K562 (cell line): ENCODE measurements around the gene TCF25. TPM values are rescaled to one million over a fixed set of nuclear protein-coding genes. Genes with fewer than 3 reads are reported as not detected.
A peak's percentile ranks its signal among the peaks of the same experiment; 100 is the strongest.

ENCODE experiments used
- ATAC-seq: fragments of 200-7000 bp; cut with Tn5 transposase; 3 replicates; pipeline ENCODE4 v1.9.1; 2020; ENCODE audit warnings: moderate library complexity
- BruUV-seq: library from RNA; stranded (reverse); fragments of 400-500 nt; replicated peaks from 2 replicates; lab custom pipeline; 2021; lab: Mats Ljungman, UMichigan
- CTCF ChIA-PET: fragments of 300-600 bp; formaldehyde crosslinking; extraction: SDS; loops from one replicate; lab custom pipeline; 2021; ENCODE audit warnings: low intra/inter-chr PET ratio; lab: Yijun Ruan, JAX
- POLR2A ChIA-PET: fragments of 300-600, 350-650 bp; sonication (Branson Sonifier 250); formaldehyde crosslinking; extraction: SDS; loops from one replicate; lab custom pipeline; 2021; ENCODE audit warnings: antibody characterized with exemption, inconsistent platforms; lab: Yijun Ruan, JAX
- DNase-seq, 4 experiments: peaks; one replicate each; pipeline versions ENCODE4 v3.0.0 to v3.0.0-alpha.2; 2011 to 2018; ENCODE audit warnings: low spot score in 3 of 4, mixed read lengths in 3 of 4; ENCODE audit errors: extremely low read depth in 1 of 4
- FAIRE-seq: peaks from 2 replicates; lab custom pipeline; 2011; peaks lifted over from hg19 to GRCh38; lab: Jason Lieb, UNC
- H2AFZ ChIP-seq: 2 replicates; pipeline ENCODE4 v1.6.0; 2011; ENCODE audit warnings: low read depth, low read length, control low read depth, inconsistent platforms
- H3K27ac ChIP-seq: fragments of 200-600 bp; 3 replicates; pipeline ENCODE4 v1.8.0; 2011; ENCODE audit warnings: low read depth, mild to moderate bottlenecking, control low read depth, inconsistent platforms, low read length, moderate library complexity, mixed read lengths; ENCODE audit errors: extremely low read depth
- H3K27me3 ChIP-seq, 2 experiments: fragments of 300-600 bp in 1 of 2; 2 replicates in 1 of 2; 3 replicates in 1 of 2; pipeline versions ENCODE4 v1.6.0 to v1.8.0; 2011; ENCODE audit warnings: inconsistent platforms in 2 of 2, low read length in 2 of 2, mild to moderate bottlenecking in 1 of 2, mixed read lengths in 1 of 2, moderate library complexity in 1 of 2; ENCODE audit not compliant: control insufficient read depth in 2 of 2, insufficient read depth in 2 of 2
- H3K36me3 ChIP-seq: fragments of 300-600 bp; 3 replicates; pipeline ENCODE4 v1.8.0; 2011; ENCODE audit warnings: mild to moderate bottlenecking, low read length, inconsistent platforms; ENCODE audit not compliant: control insufficient read depth, insufficient read depth
- H3K4me1 ChIP-seq, 2 experiments: fragments of 200-600 bp in 1 of 2; replicated peaks in 1 of 2; 2 replicates in 1 of 2; 3 replicates in 1 of 2; pipeline versions ENCODE4 v1.5.1 to v1.8.0; 2011; ENCODE audit warnings: inconsistent platforms in 2 of 2, low read length in 2 of 2, mild to moderate bottlenecking in 1 of 2, mixed read lengths in 1 of 2, moderate library complexity in 1 of 2; ENCODE audit not compliant: control insufficient read depth in 2 of 2, insufficient read depth in 2 of 2
- H3K4me2 ChIP-seq: 2 replicates; pipeline ENCODE4 v1.6.1; 2011; ENCODE audit warnings: low read length, control low read depth, inconsistent platforms, mixed read lengths; ENCODE audit not compliant: insufficient read depth
- H3K4me3 ChIP-seq: fragments of 200-600 bp; sonication (generic), shearing (Covaris generic); 2 replicates; pipeline ENCODE4 v1.5.1; 2016; ENCODE audit warnings: control low read depth, inconsistent platforms
- H3K79me2 ChIP-seq: fragments of 200-600 bp; 3 replicates; pipeline ENCODE4 v1.8.0; 2011; ENCODE audit warnings: low read length, inconsistent platforms; ENCODE audit not compliant: control insufficient read depth, insufficient read depth
- H3K9ac ChIP-seq, 2 experiments: 2 replicates each; pipeline versions ENCODE4 v1.6.0 to v1.6.1; 2011; ENCODE audit warnings: low read depth in 2 of 2, low read length in 2 of 2, control low read depth in 1 of 2, inconsistent platforms in 1 of 2, mild to moderate bottlenecking in 1 of 2, mixed read lengths in 1 of 2; ENCODE audit not compliant: insufficient read depth in 1 of 2
- H3K9me1 ChIP-seq: one replicate; pipeline ENCODE4 v1.6.0; 2011; ENCODE audit warnings: inconsistent platforms, mild to moderate bottlenecking, low read length, moderate library complexity; ENCODE audit not compliant: control insufficient read depth, insufficient read depth
- H3K9me3 ChIP-seq: replicated peaks from 2 replicates; pipeline ENCODE4 v1.5.1; 2011; ENCODE audit warnings: low read depth, low read length, inconsistent platforms; ENCODE audit not compliant: control insufficient read depth, insufficient read depth
- H4K20me1 ChIP-seq: replicated peaks from 2 replicates; pipeline ENCODE4 v1.6.1; 2011; ENCODE audit warnings: low read length, inconsistent platforms, mixed read lengths; ENCODE audit not compliant: control insufficient read depth, insufficient read depth
- ELF1 ChIP-seq: fragments of 200-800 bp; sonication (Bioruptor generic); IDR thresholded peaks from 2 replicates; pipeline ENCODE4 v1.6.1; 2016; ENCODE audit warnings: missing genetic modification characterization, missing compliant biosample characterization
- POLR3A ChIP-seq: IDR thresholded peaks from 2 replicates; pipeline ENCODE4 v1.6.1; 2011; ENCODE audit warnings: borderline replicate concordance, mild to moderate bottlenecking, moderate library complexity; ENCODE audit not compliant: insufficient read length, insufficient read depth; ENCODE audit errors: extremely low read depth
- ZNF76 ChIP-seq: fragments of 250-450 bp; sonication (Bioruptor Pico); IDR thresholded peaks from 2 replicates; pipeline ENCODE4 v1.4.0; 2020; ENCODE audit warnings: mild to moderate bottlenecking, moderate library complexity, borderline replicate concordance
- ZNF77 ChIP-seq: fragments of 250-450 bp; sonication (Bioruptor Pico); IDR thresholded peaks from 2 replicates; pipeline ENCODE4 v1.5.0; 2020
- ZNF778 ChIP-seq: fragments of 450-650 bp; formaldehyde crosslinking; IDR thresholded peaks from 2 replicates; pipeline ENCODE4 v1.4.0; 2020; ENCODE audit warnings: mild to moderate bottlenecking, moderate library complexity
- WGBS: fragments of 100-300 bp; shearing (Covaris generic); methylation state at CpG from one replicate; pipeline ENCODE4 v1.1.6; 2016; ENCODE audit warnings: low coverage, mixed read lengths; ENCODE audit not compliant: insufficient coverage; ENCODE audit errors: missing lambda C conversion rate; 5-methylcytosine and 5-hydroxymethylcytosine counted together
- in situ Hi-C: fragments of 300-500 bp; cut with MboI; formaldehyde crosslinking; loops from 4 replicates; pipeline ENCODE4 v1.15.0; 2018; ENCODE audit warnings: inconsistent platforms, mixed read lengths
- intact Hi-C: fragments of 100-400 bp; cut with micrococcal nuclease; formaldehyde crosslinking; loops from 2 replicates; pipeline ENCODE4 v1.14.2; 2022
- polyA plus RNA-seq, 8 experiments: library from polyadenylated mRNA; depleted of rRNA in 4 of 8; stranded (reverse) in 5 of 8; unstranded in 3 of 8; fragments of >200 nt; fragmentation: Nextera tagmentation in 2 of 8; fragmentation: Illumina TruSeq in 1 of 8; extraction: Ambion mirVana in 2 of 8; extraction: Trizol in 1 of 8; gene quantifications; 2 replicates each; pipeline versions ENCODE4 v1.2.1 to v1.2.3, GENCODE V29; 2011 to 2014; ENCODE audit warnings: inconsistent platforms in 1 of 8, missing spikeins in 1 of 8
- total RNA-seq, 7 experiments: library from RNA; depleted of rRNA in 6 of 7; stranded (reverse); fragments of >200 nt in 6 of 7; fragmentation: Illumina TruSeq in 2 of 7; extraction: Trizol in 2 of 7; gene quantifications; 2 replicates each; pipeline versions ENCODE4 v1.2.1 to v1.2.3, GENCODE V29; 2011 to 2021; ENCODE audit warnings: low replicate concordance in 1 of 7
- TF ChIP-seq, protein P1 (sequence below): fragments of 250-450 bp; sonication (Bioruptor Pico); IDR thresholded peaks from 2 replicates; pipeline ENCODE4 v1.5.0; 2020; ENCODE audit warnings: mild to moderate bottlenecking

TCF25 gene
- total and polyA plus RNA-seq, 9 of the 15 experiments (the other 6 are each of a cell fraction or from before 2014, with no cell fraction given) = 9.0 to 154 (median 83.8) TPM

DNA sequence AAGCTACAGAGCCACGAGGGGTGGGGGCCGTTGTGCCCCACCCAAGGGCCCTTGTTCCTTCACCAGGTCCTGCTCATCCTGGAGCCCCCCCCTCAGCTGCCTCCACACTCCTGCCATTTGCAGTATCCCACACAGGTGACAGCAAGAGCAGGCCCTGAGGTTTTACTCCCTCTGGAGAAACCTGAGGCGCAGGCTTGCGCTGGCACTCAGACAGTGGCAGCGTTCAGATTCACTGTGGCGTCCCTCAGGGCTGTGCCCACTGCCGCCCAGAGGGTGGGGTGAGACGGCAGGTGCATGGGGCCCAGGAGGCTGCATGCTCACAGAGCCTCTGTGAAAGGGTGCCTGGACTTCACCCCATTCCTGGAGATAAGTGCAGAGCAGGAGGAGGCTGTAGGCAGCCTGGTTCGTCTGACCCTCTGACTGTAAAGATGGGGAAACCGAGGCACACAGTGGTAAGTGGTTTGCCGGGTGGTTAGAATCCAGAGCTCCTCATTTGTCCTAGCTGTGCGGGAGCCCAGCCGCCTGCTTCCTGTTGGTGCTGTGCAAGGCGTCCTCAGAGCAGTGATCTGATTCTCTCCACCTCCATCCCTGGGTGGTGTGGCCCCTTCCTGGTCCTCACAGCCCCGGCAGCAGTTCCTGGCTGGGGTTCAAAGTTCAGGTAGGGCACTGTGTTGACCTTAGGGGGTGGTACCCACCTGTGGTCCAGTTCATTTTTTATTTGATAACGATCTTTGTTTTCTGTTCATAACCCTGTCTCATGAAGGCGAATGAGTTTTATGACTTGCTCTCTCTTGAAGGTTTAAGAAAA, 43.6 kb upstream of the TCF25 start:
- H2AFZ ChIP-seq = no peak overlapping the region
- peaks cover 9 to 49% of the 10 kb centered on the region in 2 experiments for H3K4me1 ChIP-seq
- H3K27ac ChIP-seq = no peak overlapping the region
- CTCF ChIA-PET = no interaction called here
- no peaks in the 10 kb centered on the region; the same call in 1 of the 2 replicates for H3K9me3 ChIP-seq
- H3K36me3 ChIP-seq = no peaks in the 10 kb centered on the region
- TF ChIP-seq ZNF77 (no peak), POLR3A (no peak), ZNF778 (CRISPR knock-in tag) (no peak), ELF1 (tag) (no peak), ZNF76 (no peak)
- TF ChIP-seq, protein P1, sequence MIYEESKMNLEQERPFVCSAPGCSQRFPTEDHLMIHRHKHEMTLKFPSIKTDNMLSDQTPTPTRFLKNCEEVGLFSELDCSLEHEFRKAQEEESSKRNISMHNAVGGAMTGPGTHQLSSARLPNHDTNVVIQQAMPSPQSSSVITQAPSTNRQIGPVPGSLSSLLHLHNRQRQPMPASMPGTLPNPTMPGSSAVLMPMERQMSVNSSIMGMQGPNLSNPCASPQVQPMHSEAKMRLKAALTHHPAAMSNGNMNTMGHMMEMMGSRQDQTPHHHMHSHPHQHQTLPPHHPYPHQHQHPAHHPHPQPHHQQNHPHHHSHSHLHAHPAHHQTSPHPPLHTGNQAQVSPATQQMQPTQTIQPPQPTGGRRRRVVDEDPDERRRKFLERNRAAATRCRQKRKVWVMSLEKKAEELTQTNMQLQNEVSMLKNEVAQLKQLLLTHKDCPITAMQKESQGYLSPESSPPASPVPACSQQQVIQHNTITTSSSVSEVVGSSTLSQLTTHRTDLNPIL = no peak
- TF ChIP-seq, all 486 proteins: peak for 0
- Histone ChIP-seq H3K9me1 (no peaks in the 10 kb centered on the region), H3K79me2 (no peaks in the 10 kb centered on the region), H3K4me2 (no peak overlapping the region), H3K9ac (peak overlapping the region in 1 of 2 experiments; percentile 84; a peak in 2 of 4 replicates), H4K20me1 (0 out of 2 replicates have a peak, but pooled peaks cover 6% of the 10 kb centered on the region), H3K4me3 (no peak overlapping the region), H3K27me3 (no peaks in the 10 kb centered on the region)
- DNase-seq = no peak
- WGBS = 89% methylated on average over 7 of the region's 17 CpGs
- in situ Hi-C loops (no loop called here), intact Hi-C loops (no loop called here)
- FAIRE-seq = no peak
- BruUV-seq = no TSS peak
- POLR2A ChIA-PET = interaction anchor here (0.6 to 1.1 kb wide), 2 partner anchors 13 to 111 kb away, joined by 3 to 4 read pairs; partner anchors contain the start of gene FANCA
- no peak for ATAC-seq
